GM12891 (cell line): ENCODE results near the gene OR9A2.

Experiments
- DNase-seq: peaks from one replicate; pipeline ENCODE4 v3.0.0; 2011; ENCODE audit warnings: low spot score; ENCODE audit not compliant: insufficient read length
- FAIRE-seq: peaks from 2 replicates; lab custom pipeline; 2011; peaks lifted over from hg19 to GRCh38; lab: Jason Lieb, UNC
- PAX5 ChIP-seq: IDR thresholded peaks from 2 replicates; pipeline ENCODE4 v1.6.1; 2011; ENCODE audit warnings: low read length, moderate library complexity, mild to moderate bottlenecking; ENCODE audit not compliant: insufficient read depth, severe bottlenecking
- POLR2A ChIP-seq: IDR thresholded peaks from 2 replicates; pipeline ENCODE4 v1.6.1; 2011; ENCODE audit warnings: low read depth, low read length, control low read depth
- POLR2AphosphoS5 ChIP-seq: IDR thresholded peaks from 2 replicates; pipeline ENCODE4 v1.6.1; 2011; ENCODE audit warnings: low read depth, low read length, control low read depth
- POU2F2 ChIP-seq: IDR thresholded peaks from 2 replicates; pipeline ENCODE4 v1.6.1; 2011; ENCODE audit warnings: low read depth, mild to moderate bottlenecking, control low read depth, low read length, moderate library complexity
- SPI1 ChIP-seq: IDR thresholded peaks from 2 replicates; pipeline ENCODE4 v1.6.1; 2011; ENCODE audit warnings: low read depth, low read length, control low read depth
- TAF1 ChIP-seq: IDR thresholded peaks from 2 replicates; pipeline ENCODE4 v1.6.1; 2011; ENCODE audit warnings: low read depth, low read length, control low read depth

OR9A2 gene

GRCh38 chr7:143025371-143025770 lies 1.6 kb downstream of the OR9A2 start:
- FAIRE-seq (no peak), DNase-seq (no peak)
- TF ChIP-seq POLR2AphosphoS5: no peak
- no peak for TF ChIP-seq POLR2A
- no peak for TF ChIP-seq TAF1
- TF ChIP-seq SPI1: no peak
- no peak for TF ChIP-seq PAX5
- no peak for TF ChIP-seq POU2F2

DNA sequence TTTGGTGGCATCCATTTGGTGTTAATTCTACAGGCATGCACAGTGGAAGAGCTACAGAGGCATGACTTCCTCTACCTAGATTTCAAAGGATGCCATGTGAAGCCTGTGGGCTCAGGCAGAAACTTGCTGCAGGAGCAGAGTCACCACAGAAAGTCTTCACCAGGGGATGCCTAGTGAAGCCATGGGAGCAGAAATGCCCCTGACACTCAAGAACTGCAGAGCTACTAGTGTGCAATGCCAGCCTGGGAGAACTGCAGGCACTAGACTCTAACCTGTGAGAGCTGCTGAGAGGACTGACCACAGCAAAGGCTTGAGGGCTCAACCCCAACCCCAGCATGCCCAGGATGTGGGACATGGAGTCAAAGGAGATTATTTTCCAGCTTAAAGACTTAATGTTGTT lies 3.9 kb downstream of the OR9A2 start:
- no peak for TF ChIP-seq TAF1
- TF ChIP-seq POU2F2: no peak
- TF ChIP-seq POLR2A: no peak
- no peak for TF ChIP-seq POLR2AphosphoS5
- no peak for TF ChIP-seq PAX5
- TF ChIP-seq SPI1: no peak
- no peak for FAIRE-seq
- no peak for DNase-seq

- TF ChIP-seq TAF1 (no peak), POLR2AphosphoS5 (no peak), POLR2A (no peak), PAX5 (no peak), POU2F2 (no peak), SPI1 (no peak)
- DNase-seq: no peak
- FAIRE-seq: no peak
Measured at GRCh38 chr7:143018931-143019330, 8.0 kb downstream of the OR9A2 start.

DNA sequence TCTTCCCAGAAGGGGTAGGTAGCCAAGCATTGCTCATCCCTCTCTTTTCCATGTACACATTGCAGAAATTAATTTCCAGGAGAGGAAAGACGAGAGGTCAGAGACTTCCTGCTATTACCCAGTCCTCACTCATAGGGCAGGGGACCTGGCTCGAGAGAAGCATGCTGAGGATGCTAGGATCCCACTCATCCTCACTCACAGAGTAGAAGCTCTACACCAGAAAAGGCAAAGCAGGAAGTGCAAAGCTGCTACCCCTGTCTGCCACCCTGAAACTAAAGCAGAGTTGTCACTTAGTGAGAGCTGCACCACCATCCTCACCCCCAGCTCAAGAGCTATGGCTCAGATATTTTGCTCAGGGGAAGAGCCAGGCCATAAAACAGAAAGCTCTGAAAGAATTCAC lies 9.9 kb downstream of the OR9A2 start:
- FAIRE-seq: no peak
- TF ChIP-seq SPI1 (peak; percentile 40; the same call in 1 of the 2 replicates), PAX5 (no peak), POU2F2 (no peak), POLR2AphosphoS5 (no peak), POLR2A (no peak)
- no peak for DNase-seq

DNA sequence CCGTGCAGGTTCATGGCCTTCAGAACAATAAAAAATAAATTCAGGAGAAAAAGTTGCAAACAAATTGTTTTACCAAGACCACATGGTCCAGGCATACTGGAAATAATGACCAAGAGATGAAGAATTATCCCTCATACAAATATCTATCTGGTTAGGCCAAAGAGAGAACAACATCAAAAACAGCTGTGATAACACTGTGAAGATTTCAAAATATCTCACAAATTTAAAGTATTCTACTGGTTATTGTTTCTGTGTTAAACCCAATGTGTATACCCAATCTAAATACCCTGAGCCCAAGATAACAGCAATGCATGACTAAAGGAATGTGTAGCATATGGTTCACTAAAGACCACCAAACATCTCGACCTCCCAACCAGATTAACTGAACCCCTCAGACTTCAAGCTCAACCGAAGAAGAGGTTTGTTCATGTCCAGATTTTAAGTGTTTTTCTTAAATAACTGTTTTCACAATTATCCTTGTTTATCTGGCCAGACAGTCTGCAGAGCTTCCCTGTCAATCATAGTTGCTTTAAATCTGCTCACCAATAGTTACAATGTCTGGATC lies 10.9 kb downstream of the OR9A2 start:
- FAIRE-seq (no peak), DNase-seq (no peak)
- TF ChIP-seq POLR2A (no peak), POLR2AphosphoS5 (no peak), POU2F2 (no peak), TAF1 (no peak), SPI1 (no peak), PAX5 (no peak)

GRCh38 chr7:143015084-143015483 lies 11.8 kb downstream of the OR9A2 start:
- DNase-seq: peak; percentile 11
- FAIRE-seq: peak; percentile 79
- TF ChIP-seq POU2F2 (peak; percentile 77), POLR2A (peak; percentile 53; the same call in 1 of the 2 replicates), SPI1 (no peak), POLR2AphosphoS5 (no peak)

DNA sequence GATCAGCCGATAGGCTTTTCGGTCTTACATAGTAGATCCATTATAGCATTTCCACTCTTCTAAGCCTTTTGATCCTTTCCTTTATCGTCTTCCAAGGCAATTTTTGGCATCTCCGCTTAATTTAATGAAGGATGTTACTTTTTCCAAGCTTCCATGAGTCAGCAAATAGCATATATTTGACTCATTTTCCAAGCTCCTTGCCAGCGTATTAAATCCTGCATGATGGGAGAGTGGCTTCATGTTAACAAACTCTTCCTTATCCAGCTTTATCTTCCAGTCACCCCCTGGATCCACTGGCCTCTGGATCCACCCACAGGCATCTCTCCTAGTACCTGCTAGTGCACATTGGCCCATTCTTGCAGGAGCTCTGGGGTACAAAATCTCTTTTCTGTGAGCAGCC lies 13.0 kb downstream of the OR9A2 start:
- FAIRE-seq: no peak
- DNase-seq: no peak
- TF ChIP-seq TAF1 (no peak), SPI1 (no peak), POLR2A (no peak), POU2F2 (no peak), PAX5 (no peak), POLR2AphosphoS5 (no peak)

DNA sequence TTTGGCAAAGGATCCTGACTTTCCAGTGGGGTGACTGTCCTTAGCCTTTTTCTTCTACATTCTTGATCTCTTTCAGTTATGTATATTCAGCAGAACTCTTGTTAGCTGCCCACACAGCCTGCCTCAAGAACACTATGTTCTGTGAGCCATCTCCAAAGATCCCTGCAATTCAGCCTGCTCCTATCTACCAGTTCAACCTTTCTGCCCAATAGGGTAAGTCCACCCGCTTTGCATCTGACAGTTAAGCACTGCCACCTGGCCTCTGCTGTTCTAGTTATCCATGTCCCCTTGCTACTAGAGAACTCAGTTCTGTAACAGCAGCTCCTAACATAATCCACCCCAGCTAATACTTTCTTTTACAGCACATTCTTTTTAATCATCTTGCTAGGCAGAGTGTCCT lies 13.5 kb downstream of the OR9A2 start:
- FAIRE-seq: no peak
- DNase-seq: no peak
- no peak for TF ChIP-seq SPI1
- TF ChIP-seq POLR2A: no peak
- no peak for TF ChIP-seq PAX5
- TF ChIP-seq TAF1: no peak
- no peak for TF ChIP-seq POU2F2
- no peak for TF ChIP-seq POLR2AphosphoS5

DNA sequence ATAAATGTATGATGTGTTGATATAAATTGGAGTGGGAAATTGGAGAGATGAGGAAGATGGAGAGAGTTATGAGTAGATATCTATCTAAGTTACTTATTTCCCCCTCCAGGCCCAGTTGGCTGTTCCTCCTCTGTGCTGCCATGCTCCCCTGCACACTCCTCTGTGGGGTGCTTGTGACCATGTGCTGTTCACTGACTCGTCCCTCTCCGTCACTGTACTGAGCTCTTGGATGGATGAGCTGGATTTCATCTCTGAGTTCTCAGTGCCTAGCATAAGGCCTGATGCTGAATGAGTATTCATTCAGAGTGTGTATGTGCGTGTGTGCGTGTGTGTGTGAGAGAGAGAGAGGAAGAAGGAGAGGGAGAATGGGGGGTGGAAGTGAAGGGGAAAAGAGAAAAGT lies 14.5 kb downstream of the OR9A2 start:
- no peak for FAIRE-seq
- no peak for DNase-seq
- no peak for TF ChIP-seq POU2F2
- TF ChIP-seq PAX5: no peak
- TF ChIP-seq POLR2A: no peak
- no peak for TF ChIP-seq SPI1
- TF ChIP-seq TAF1: no peak
- no peak for TF ChIP-seq POLR2AphosphoS5

DNA sequence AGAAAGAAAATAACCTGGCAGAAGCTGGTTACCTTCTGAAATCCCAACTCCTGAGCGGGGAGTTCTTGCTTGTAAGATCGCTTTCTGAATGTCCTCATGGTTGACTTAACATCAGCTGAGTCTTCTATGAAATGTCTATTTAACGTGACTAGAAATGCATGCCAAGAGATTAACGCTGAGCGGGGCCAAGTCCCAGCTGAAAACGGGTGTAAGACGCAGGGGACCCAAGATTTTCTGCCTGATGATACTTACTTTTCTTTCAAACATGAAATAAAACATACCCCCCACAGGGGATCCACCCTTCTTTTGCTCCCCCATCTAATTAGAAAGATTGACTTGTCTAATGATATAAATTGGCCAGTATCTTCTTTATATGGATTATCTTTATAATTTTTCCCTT lies 14.9 kb downstream of the OR9A2 start:
- DNase-seq (no peak), FAIRE-seq (no peak)
- no peak for TF ChIP-seq PAX5
- no peak for TF ChIP-seq TAF1
- no peak for TF ChIP-seq POLR2AphosphoS5
- TF ChIP-seq POLR2A: no peak
- no peak for TF ChIP-seq POU2F2
